ENCODE data around the gene LGALS9. TPM values are rescaled to one million over a fixed set of nuclear protein-coding genes. Genes with fewer than 3 reads are reported as not detected.
A peak's percentile ranks its signal among the peaks of the same experiment; 100 is the strongest.

Gene LGALS9
- total and polyA plus RNA-seq, 12 donors, result 3.5 to 87.7 (median 44.4) TPM

DNA sequence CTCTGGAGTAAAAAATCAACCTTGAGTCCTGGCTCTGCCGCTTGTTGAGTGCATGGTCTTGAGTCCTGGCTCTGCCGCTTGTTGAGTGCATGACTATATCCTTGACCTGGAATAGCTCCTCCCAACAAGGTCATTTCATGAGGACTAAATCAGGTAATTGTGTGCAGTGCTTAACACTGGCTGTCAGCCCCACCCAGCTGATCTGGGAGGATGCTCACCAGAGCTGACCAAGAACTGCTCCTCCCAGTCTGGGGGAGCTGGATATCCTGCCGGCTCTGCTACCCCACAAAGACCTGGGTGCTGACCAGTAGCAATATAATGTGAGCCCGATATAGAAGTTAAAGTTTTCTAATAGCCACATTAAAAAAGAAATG is 20.7 kb upstream of the LGALS9 start:
- intact Hi-C loops (cut with DNase I), result loop anchor here (2.0 to 5.0 kb wide), 2 partner anchors 41 to 147 kb away; no protein-coding TSS in a partner anchor
- H3K4me1 ChIP-seq (replicated peaks in 1 of 2), result peaks cover 15 to 34% of the 10 kb centered on the region in 2 donors

DNA sequence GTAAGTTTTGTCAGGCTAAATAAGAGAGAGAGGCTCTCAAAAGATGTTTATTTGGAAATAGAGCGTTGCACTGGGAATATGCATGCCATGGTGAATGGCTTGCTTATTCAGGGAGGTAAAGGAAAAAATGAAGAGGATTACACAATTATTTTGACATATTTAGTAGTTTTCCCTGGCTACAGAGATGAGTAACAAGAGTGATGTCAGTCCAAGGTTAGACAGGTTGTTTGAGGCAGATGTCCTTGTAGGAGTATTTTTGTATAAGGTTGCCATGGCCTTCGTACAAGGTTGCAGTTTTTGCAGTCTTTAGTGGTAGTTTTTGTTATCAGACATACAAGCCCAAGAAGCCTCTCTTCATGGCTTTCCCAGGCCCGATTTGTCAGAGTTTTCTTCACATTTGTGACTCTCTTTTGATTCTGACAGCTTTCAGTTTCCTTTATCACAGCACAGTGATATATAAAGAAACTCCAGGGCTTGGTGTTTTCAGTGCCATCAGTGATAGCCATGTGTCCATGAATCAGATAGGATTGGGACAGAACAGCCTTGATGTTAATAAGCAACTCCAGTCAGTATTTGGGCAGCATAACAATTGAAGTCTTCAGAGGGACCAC is 18.7 kb upstream of the LGALS9 start:
- peak in 1 of 7 donors; percentile 30 for DNase-seq
- 31 to 52% (median 38%) methylated on average over 3 of the region's 3 CpGs for WGBS, 4 donors

More for the DNA sequence above, 20.7 kb upstream of the LGALS9 start:
- Histone ChIP-seq H3K27ac (peak overlapping the region in 3 of 5 donors; percentile 33 to 60 (median 33)), H3K9me3 (replicated peaks in 1 of 3) (no peaks in the 10 kb centered on the region), H3K27me3 (no peaks in the 10 kb centered on the region), H3K36me3 (replicated peaks in 1 of 2) (peaks cover 0 to 60% of the 10 kb centered on the region in 2 donors), H3K4me3 (no peak overlapping the region)
- DNase-seq, result no peak
- TF ChIP-seq, protein P1, sequence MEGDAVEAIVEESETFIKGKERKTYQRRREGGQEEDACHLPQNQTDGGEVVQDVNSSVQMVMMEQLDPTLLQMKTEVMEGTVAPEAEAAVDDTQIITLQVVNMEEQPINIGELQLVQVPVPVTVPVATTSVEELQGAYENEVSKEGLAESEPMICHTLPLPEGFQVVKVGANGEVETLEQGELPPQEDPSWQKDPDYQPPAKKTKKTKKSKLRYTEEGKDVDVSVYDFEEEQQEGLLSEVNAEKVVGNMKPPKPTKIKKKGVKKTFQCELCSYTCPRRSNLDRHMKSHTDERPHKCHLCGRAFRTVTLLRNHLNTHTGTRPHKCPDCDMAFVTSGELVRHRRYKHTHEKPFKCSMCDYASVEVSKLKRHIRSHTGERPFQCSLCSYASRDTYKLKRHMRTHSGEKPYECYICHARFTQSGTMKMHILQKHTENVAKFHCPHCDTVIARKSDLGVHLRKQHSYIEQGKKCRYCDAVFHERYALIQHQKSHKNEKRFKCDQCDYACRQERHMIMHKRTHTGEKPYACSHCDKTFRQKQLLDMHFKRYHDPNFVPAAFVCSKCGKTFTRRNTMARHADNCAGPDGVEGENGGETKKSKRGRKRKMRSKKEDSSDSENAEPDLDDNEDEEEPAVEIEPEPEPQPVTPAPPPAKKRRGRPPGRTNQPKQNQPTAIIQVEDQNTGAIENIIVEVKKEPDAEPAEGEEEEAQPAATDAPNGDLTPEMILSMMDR (IDR thresholded peaks at IDR 0.05), result no peak
- WGBS, 4 donors, result 70 to 87% (median 71%) methylated on average over 3 to 4 of the region's 4 CpGs

DNA sequence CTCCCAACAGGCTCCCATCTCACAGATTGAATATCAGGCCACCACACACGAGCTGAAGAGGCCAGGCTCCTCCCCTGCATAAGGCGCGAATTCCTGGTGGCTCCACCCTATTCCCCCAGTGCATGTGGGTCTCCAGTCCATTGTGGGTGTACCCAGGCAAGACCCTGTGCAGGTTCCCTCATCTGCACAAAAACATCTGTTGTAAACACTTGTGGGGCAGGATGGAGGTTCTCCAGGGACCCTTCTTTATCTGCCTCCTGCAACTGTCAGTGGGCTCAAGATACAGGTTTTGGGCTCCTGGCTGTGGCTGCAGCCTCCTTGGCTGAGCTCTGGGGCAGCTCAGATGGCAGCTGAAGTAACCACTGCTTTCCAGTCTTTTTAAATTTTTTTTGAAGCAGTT is 17.6 kb upstream of the LGALS9 start:
- peaks cover 0 to 59% of the 10 kb centered on the region in 2 donors for H3K36me3 ChIP-seq (replicated peaks in 1 of 2)
- H3K4me3 ChIP-seq, result no peak overlapping the region
- no peak for TF ChIP-seq POLR2A (IDR thresholded peaks at IDR 0.05)
- TF ChIP-seq, protein P1 (IDR thresholded peaks at IDR 0.05), result no peak
- no peaks in the 10 kb centered on the region for H3K9me3 ChIP-seq (replicated peaks in 1 of 3)
- DNase-seq, result no peak
- H3K27me3 ChIP-seq, result no peaks in the 10 kb centered on the region
- intact Hi-C loops (cut with DNase I), result loop anchor here in 1 of 2 donors (5.0 kb wide), 1 partner anchor 144 kb away; no protein-coding TSS in a partner anchor
- no peak overlapping the region for H3K27ac ChIP-seq
- peaks cover 15 to 34% of the 10 kb centered on the region in 2 donors for H3K4me1 ChIP-seq (replicated peaks in 1 of 2)
- WGBS, 4 donors, result 96 to 97% (median 96%) methylated on average over 3 of the region's 3 CpGs; no CpG with 5 or more reads in 1 of the 4 donors

More for the DNA sequence above, 18.7 kb upstream of the LGALS9 start:
- Histone ChIP-seq H3K9me3 (replicated peaks in 1 of 3) (no peaks in the 10 kb centered on the region), H3K4me1 (replicated peaks in 1 of 2) (peaks cover 15 to 34% of the 10 kb centered on the region in 2 donors), H3K4me3 (no peak overlapping the region), H3K27me3 (no peaks in the 10 kb centered on the region), H3K27ac (peak overlapping the region in 3 of 5 donors; percentile 17 to 74 (median 58)), H3K36me3 (replicated peaks in 1 of 2) (peaks cover 0 to 52% of the 10 kb centered on the region in 2 donors)
- intact Hi-C loops (cut with DNase I), result loop anchor here in 1 of 2 donors (5.0 kb wide), 1 partner anchor 145 kb away; no protein-coding TSS in a partner anchor
- TF ChIP-seq POLR2A (IDR thresholded peaks at IDR 0.05), result no peak
- TF ChIP-seq, protein P1 (IDR thresholded peaks at IDR 0.05), result no peak

DNA sequence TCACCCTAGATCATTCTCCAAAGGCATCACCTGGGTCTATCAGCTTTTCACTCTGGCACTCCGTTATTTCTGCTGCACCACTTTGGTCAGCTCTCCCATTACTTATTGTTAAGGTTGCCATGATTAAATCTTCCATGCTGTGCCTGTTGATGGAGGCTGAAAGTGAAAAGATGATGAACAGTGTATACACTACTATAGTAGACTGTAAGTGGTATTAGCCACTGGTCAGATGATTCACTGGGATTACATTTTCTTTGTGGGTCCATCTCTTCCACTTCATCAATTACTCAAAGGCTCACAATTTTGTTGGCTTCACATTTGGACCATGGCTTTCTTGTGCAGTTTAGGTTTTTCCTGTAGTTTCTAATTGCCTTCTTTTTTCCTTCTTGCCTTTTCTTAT is 15.9 kb upstream of the LGALS9 start:
- Histone ChIP-seq H3K36me3 (replicated peaks in 1 of 2) (peaks cover 0 to 56% of the 10 kb centered on the region in 2 donors), H3K27me3 (no peaks in the 10 kb centered on the region), H3K27ac (no peak overlapping the region), H3K9me3 (replicated peaks in 1 of 3) (no peaks in the 10 kb centered on the region), H3K4me3 (no peak overlapping the region), H3K4me1 (replicated peaks in 1 of 2) (peaks cover 15 to 28% of the 10 kb centered on the region in 2 donors)
- WGBS, 4 donors, result 94 to 100% (median 97%) methylated on average over 1 of the region's 1 CpG
- intact Hi-C loops (cut with DNase I), result no loop called here
- DNase-seq, result no peak
- TF ChIP-seq, protein P1 (IDR thresholded peaks at IDR 0.05), result no peak
- no peak for TF ChIP-seq POLR2A (IDR thresholded peaks at IDR 0.05)

Data from adrenal gland (tissue), 12 donors.